Measurements from ENCODE around the gene RALGPS1. TPM values are rescaled to one million over a fixed set of nuclear protein-coding genes. Genes with fewer than 3 reads are reported as not detected.

RALGPS1 gene
- total RNA-seq, 1 experiment from 2014 or later: 18.6 TPM

DNA sequence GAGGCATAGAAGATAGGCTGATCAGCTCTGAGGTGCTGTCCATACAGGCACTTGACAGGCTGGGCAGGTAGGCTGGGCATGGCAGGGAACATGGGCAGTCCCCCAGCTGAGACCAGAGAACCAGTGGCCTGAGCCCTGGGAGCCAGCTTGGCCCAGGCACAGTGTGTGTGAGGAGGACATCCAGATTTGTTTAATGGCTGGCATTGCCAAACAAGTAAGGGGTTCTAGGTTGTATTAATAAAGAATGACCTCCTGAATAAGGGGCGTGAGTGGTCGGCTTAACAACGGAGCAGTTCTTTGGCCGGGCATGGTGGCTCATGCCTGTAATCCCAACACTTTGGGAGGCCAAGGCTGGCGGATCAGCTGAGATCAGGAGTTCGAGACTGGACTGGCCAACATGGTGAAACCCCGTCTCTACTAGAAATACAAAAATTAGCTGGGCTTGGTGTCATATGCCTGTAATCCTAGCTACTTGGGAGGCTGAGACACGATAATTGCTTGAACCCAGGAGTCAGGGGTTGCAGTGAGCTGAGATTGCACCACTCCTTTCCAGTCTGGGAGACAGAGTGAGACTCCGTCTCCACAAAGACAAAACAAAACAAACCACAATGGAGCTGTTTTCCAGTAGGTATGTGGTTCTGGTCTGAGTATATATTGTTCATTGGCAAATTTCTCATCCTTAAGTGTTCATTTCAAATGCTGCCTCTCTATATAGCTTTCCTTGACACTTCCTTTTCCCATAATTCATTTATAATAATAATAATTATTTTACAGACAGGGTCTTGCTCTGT lies 151.7 kb downstream of the RALGPS1 start:
- Histone ChIP-seq H3K4me1 (ENCODE audit: insufficient read depth, low read length) (peaks cover 5% of the 10 kb centered on the region), H4K20me1 (ENCODE audit: control insufficient read depth, insufficient read depth, insufficient read length) (no peaks in the 10 kb centered on the region), H2BK15ac (ENCODE audit: low read depth, low read length) (no peak overlapping the region), H3K27me3 (ENCODE audit: insufficient read depth, low read length) (no peaks in the 10 kb centered on the region), H3K18ac (ENCODE audit: insufficient read length, low read depth, low read length) (no peak overlapping the region), H3K9ac (ENCODE audit: extremely low read depth, insufficient read length, low read length) (no peak overlapping the region), H2BK5ac (ENCODE audit: insufficient read length, low read length) (no peak overlapping the region), H3T11ph (ENCODE audit: low read length) (no peak overlapping the region), H3K23ac (ENCODE audit: insufficient read length, low read depth, low read length) (no peak overlapping the region), H2AFZ (ENCODE audit: low read length) (no peak overlapping the region), H2AK5ac (ENCODE audit: insufficient read length, low read length) (no peak overlapping the region), H4K8ac (replicated peaks; ENCODE audit: insufficient read length, low read depth, low read length) (no peak overlapping the region), H3K14ac (ENCODE audit: insufficient read depth, low read length) (no peak overlapping the region), H3K79me1 (ENCODE audit: insufficient read depth, low read depth, low read length, poor library complexity, severe bottlenecking) (no peaks in the 10 kb centered on the region), H3K9me3 (ENCODE audit: control insufficient read depth, low read depth, low read length) (no peaks in the 10 kb centered on the region), H2BK20ac (ENCODE audit: low read depth, low read length, poor library complexity, severe bottlenecking) (no peak overlapping the region), H4K5ac (ENCODE audit: insufficient read length, low read depth, low read length) (no peak overlapping the region), H3K27ac (ENCODE audit: insufficient read length, low read depth, low read length) (no peak overlapping the region), H3K79me2 (ENCODE audit: insufficient read depth, low read length) (no peaks in the 10 kb centered on the region), H3K4ac (ENCODE audit: low read depth, low read length) (no peak overlapping the region), H2BK120ac (ENCODE audit: low read depth, low read length, poor library complexity, severe bottlenecking) (no peak overlapping the region), H3K23me2 (ENCODE audit: insufficient read length, low read depth, low read length, poor library complexity, severe bottlenecking) (no peaks in the 10 kb centered on the region), H3K4me2 (ENCODE audit: insufficient read depth, insufficient read length, low read length) (no peak overlapping the region), H2BK12ac (ENCODE audit: insufficient read length, low read depth, low read length) (no peak overlapping the region), H4K91ac (ENCODE audit: insufficient read length, low read depth, low read length) (no peak overlapping the region), H3K56ac (ENCODE audit: insufficient read length, low read depth, low read length) (no peak overlapping the region)
- no peak for TF ChIP-seq CTCF (conservative IDR thresholded peaks at IDR 0.05)
- peaks cover 0 to 2% of the 10 kb centered on the region in 2 experiments; a peak in 1 of 5 replicates for H3K9me3 Mint-ChIP-seq
- no CpG with 5 or more reads among the region's 9 CpGs for WGBS (ENCODE audit: extremely low coverage, insufficient read length, low lambda C conversion rate)
- H3K27ac Mint-ChIP-seq: no peak overlapping the region
- H3K4me3 Mint-ChIP-seq: no peak overlapping the region
- peaks cover 12 to 16% of the 10 kb centered on the region in 2 experiments for H3K4me1 Mint-ChIP-seq
- no peak for DNase-seq
- H3K27me3 Mint-ChIP-seq (ENCODE audit: low read depth): no peaks in the 10 kb centered on the region
- peaks cover 2 to 8% (median 3%) of the 10 kb centered on the region in 3 experiments; a peak in 5 of 7 replicates for H3K36me3 Mint-ChIP-seq (ENCODE audit: insufficient read depth in 1 of 3, low read depth in 3 of 3)

Measured in H9 (cell line).